Activated CD4-positive, alpha-beta memory T cell treated with anti-CD3 and anti-CD28 coated beads for 36 hours (primary cell): ENCODE data around the gene BCOR. TPM values are rescaled to one million over a fixed set of nuclear protein-coding genes. Genes with fewer than 3 reads are reported as not detected.

Experiments
- CTCF ChIA-PET: fragments of 350-600 bp; sonication (Branson Sonifier 250); formaldehyde crosslinking; loops from one replicate; lab custom pipeline; 2021; ENCODE audit warnings: antibody characterized with exemption, inconsistent platforms; lab: Charles Lee
- POLR2A ChIA-PET: fragments of 350-600 bp; sonication (Branson Sonifier 250); formaldehyde crosslinking; loops from one replicate; lab custom pipeline; 2021; ENCODE audit warnings: antibody characterized with exemption; lab: Charles Lee
- DNase-seq: peaks from one replicate; pipeline ENCODE4 v3.0.0-alpha.2; 2020
- H3K27ac Mint-ChIP-seq: one replicate; pipeline ENCODE4 v1.8.0; 2021; ENCODE audit warnings: mixed read lengths
- H3K27me3 Mint-ChIP-seq: one replicate; pipeline ENCODE4 v1.8.0; 2021; ENCODE audit warnings: mixed read lengths
- H3K36me3 Mint-ChIP-seq: one replicate; pipeline ENCODE4 v1.8.0; 2021; ENCODE audit warnings: mixed read lengths
- H3K4me1 Mint-ChIP-seq: one replicate; pipeline ENCODE4 v1.8.0; 2021; ENCODE audit warnings: low read depth, mixed read lengths
- H3K4me3 Mint-ChIP-seq: one replicate; pipeline ENCODE4 v1.8.0; 2021; ENCODE audit warnings: mild to moderate bottlenecking, mixed read lengths
- H3K9me3 Mint-ChIP-seq: one replicate; pipeline ENCODE4 v1.8.0; 2021; ENCODE audit warnings: mixed read lengths
- intact Hi-C: fragments of 100-400 bp; cut with micrococcal nuclease; formaldehyde crosslinking; loops from one replicate; pipeline ENCODE4 v1.15.1; 2023
- total RNA-seq, 2 experiments: library from RNA; stranded (reverse); gene quantifications; one replicate each; pipeline ENCODE4 v1.2.3, GENCODE V29; 2021

Gene BCOR
- total RNA-seq, 2 experiments from 2014 or later: 33.7 to 35.0 TPM

GRCh38 chrX:40047485-40047884, 50.3 kb downstream of the BCOR start:
- POLR2A ChIA-PET: no interaction called here
- CTCF ChIA-PET: no interaction called here
- Mint-ChIP-seq H3K36me3 (peaks cover 44% of the 10 kb centered on the region), H3K27me3 (no peaks in the 10 kb centered on the region), H3K4me1 (no peaks in the 10 kb centered on the region), H3K27ac (no peak overlapping the region), H3K4me3 (no peak overlapping the region), H3K9me3 (peaks cover 27% of the 10 kb centered on the region)
- DNase-seq: no peak
- intact Hi-C loops: no loop called here

GRCh38 chrX:40043895-40044294, 53.9 kb downstream of the BCOR start:
- intact Hi-C loops: no loop called here
- DNase-seq: no peak
- CTCF ChIA-PET: no interaction called here
- Mint-ChIP-seq H3K36me3 (peaks cover 11% of the 10 kb centered on the region), H3K4me3 (no peak overlapping the region), H3K27ac (no peak overlapping the region), H3K9me3 (peaks cover 6% of the 10 kb centered on the region), H3K27me3 (no peaks in the 10 kb centered on the region), H3K4me1 (peaks cover 19% of the 10 kb centered on the region)
- POLR2A ChIA-PET: no interaction called here

GRCh38 chrX:40041915-40042314, 55.8 kb downstream of the BCOR start:
- DNase-seq: peak; percentile 18
- Mint-ChIP-seq H3K27ac (no peak overlapping the region), H3K4me1 (peaks cover 19% of the 10 kb centered on the region), H3K9me3 (no peaks in the 10 kb centered on the region), H3K36me3 (no peaks in the 10 kb centered on the region), H3K27me3 (no peaks in the 10 kb centered on the region), H3K4me3 (no peak overlapping the region)
- ChIA-PET CTCF (interaction anchor here (0.6 kb wide), 1 partner anchor 399 kb away, joined by 3 read pairs; no protein-coding TSS in a partner anchor), POLR2A (no interaction called here)
- intact Hi-C loops: no loop called here

- Mint-ChIP-seq H3K27ac (no peak overlapping the region), H3K4me3 (no peak overlapping the region), H3K9me3 (no peaks in the 10 kb centered on the region), H3K36me3 (no peaks in the 10 kb centered on the region), H3K27me3 (no peaks in the 10 kb centered on the region), H3K4me1 (peaks cover 19% of the 10 kb centered on the region)
- peak; percentile 20 for DNase-seq
- intact Hi-C loops: no loop called here
- CTCF ChIA-PET: no interaction called here
- POLR2A ChIA-PET: no interaction called here
These were observed 56.9 kb downstream of the BCOR start for GRCh38 chrX:40040686-40041461.

- Mint-ChIP-seq H3K27me3 (no peaks in the 10 kb centered on the region), H3K36me3 (no peaks in the 10 kb centered on the region), H3K4me1 (peaks cover 19% of the 10 kb centered on the region), H3K9me3 (no peaks in the 10 kb centered on the region), H3K4me3 (no peak overlapping the region), H3K27ac (no peak overlapping the region)
- POLR2A ChIA-PET: no interaction called here
- intact Hi-C loops: no loop called here
- DNase-seq: no peak
- CTCF ChIA-PET: no interaction called here
These were observed 57.9 kb downstream of the BCOR start for GRCh38 chrX:40039887-40040286.

GRCh38 chrX:40037367-40037766, 60.4 kb downstream of the BCOR start:
- no peak for DNase-seq
- Mint-ChIP-seq H3K27ac (no peak overlapping the region), H3K9me3 (no peaks in the 10 kb centered on the region), H3K27me3 (no peaks in the 10 kb centered on the region), H3K36me3 (no peaks in the 10 kb centered on the region), H3K4me1 (peaks cover 19% of the 10 kb centered on the region), H3K4me3 (no peak overlapping the region)
- intact Hi-C loops: no loop called here
- CTCF ChIA-PET: no interaction called here
- POLR2A ChIA-PET: no interaction called here

- POLR2A ChIA-PET: no interaction called here
- H3K4me1 Mint-ChIP-seq: peaks cover 5% of the 10 kb centered on the region
- no peaks in the 10 kb centered on the region for H3K9me3 Mint-ChIP-seq
- CTCF ChIA-PET: no interaction called here
- H3K27me3 Mint-ChIP-seq: no peaks in the 10 kb centered on the region
- H3K36me3 Mint-ChIP-seq: no peaks in the 10 kb centered on the region
- intact Hi-C loops: no loop called here
- no peak overlapping the region for H3K27ac Mint-ChIP-seq
- H3K4me3 Mint-ChIP-seq: no peak overlapping the region
- no peak for DNase-seq
These were observed 62.0 kb downstream of the BCOR start for GRCh38 chrX:40035726-40036125.

GRCh38 chrX:40031911-40032310, 65.8 kb downstream of the BCOR start:
- DNase-seq: no peak
- no peaks in the 10 kb centered on the region for H3K4me1 Mint-ChIP-seq
- CTCF ChIA-PET: no interaction called here
- H3K4me3 Mint-ChIP-seq: no peak overlapping the region
- no peaks in the 10 kb centered on the region for H3K36me3 Mint-ChIP-seq
- no peaks in the 10 kb centered on the region for H3K27me3 Mint-ChIP-seq
- intact Hi-C loops: no loop called here
- no peak overlapping the region for H3K27ac Mint-ChIP-seq
- POLR2A ChIA-PET: no interaction called here
- H3K9me3 Mint-ChIP-seq: no peaks in the 10 kb centered on the region

GRCh38 chrX:40030205-40030604, 67.6 kb downstream of the BCOR start:
- POLR2A ChIA-PET: no interaction called here
- H3K9me3 Mint-ChIP-seq: no peaks in the 10 kb centered on the region
- intact Hi-C loops: no loop called here
- no peaks in the 10 kb centered on the region for H3K27me3 Mint-ChIP-seq
- no peak overlapping the region for H3K4me3 Mint-ChIP-seq
- H3K4me1 Mint-ChIP-seq: no peaks in the 10 kb centered on the region
- no peak for DNase-seq
- no peak overlapping the region for H3K27ac Mint-ChIP-seq
- CTCF ChIA-PET: no interaction called here
- no peaks in the 10 kb centered on the region for H3K36me3 Mint-ChIP-seq

- Mint-ChIP-seq H3K36me3 (no peaks in the 10 kb centered on the region), H3K4me3 (no peak overlapping the region), H3K27me3 (no peaks in the 10 kb centered on the region), H3K9me3 (no peaks in the 10 kb centered on the region), H3K4me1 (peaks cover 13% of the 10 kb centered on the region), H3K27ac (peak overlapping the region; percentile 51)
- no peak for DNase-seq
- ChIA-PET CTCF (interaction anchor here (0.9 to 1.5 kb wide), 3 partner anchors 145 to 208 kb away, joined by 3 to 4 read pairs (median 3); no protein-coding TSS in a partner anchor), POLR2A (interaction anchor here (0.6 to 2.0 kb wide), 4 partner anchors 10 to 162 kb away, joined by 3 to 10 read pairs (median 3); no protein-coding TSS in a partner anchor)
- intact Hi-C loops: loop anchor here (5.0 kb wide), 1 partner anchor 45 kb away; no protein-coding TSS in a partner anchor
These were observed 75.3 kb downstream of the BCOR start for GRCh38 chrX:40022421-40022820.

GRCh38 chrX:40021647-40022046, 76.1 kb downstream of the BCOR start:
- peaks cover 1% of the 10 kb centered on the region for H3K9me3 Mint-ChIP-seq
- DNase-seq: no peak
- CTCF ChIA-PET: interaction anchor here (0.9 to 1.5 kb wide), 3 partner anchors 146 to 208 kb away, joined by 3 to 4 read pairs (median 3); no protein-coding TSS in a partner anchor
- H3K4me1 Mint-ChIP-seq: peaks cover 13% of the 10 kb centered on the region
- no peak overlapping the region for H3K27ac Mint-ChIP-seq
- no peaks in the 10 kb centered on the region for H3K27me3 Mint-ChIP-seq
- H3K4me3 Mint-ChIP-seq: no peak overlapping the region
- intact Hi-C loops: loop anchor here (5.0 kb wide), 1 partner anchor 46 kb away; no protein-coding TSS in a partner anchor
- H3K36me3 Mint-ChIP-seq: no peaks in the 10 kb centered on the region
- POLR2A ChIA-PET: interaction anchor here (0.6 to 2.0 kb wide), 3 partner anchors 56 to 162 kb away, joined by 3 to 10 read pairs (median 3); no protein-coding TSS in a partner anchor

- Mint-ChIP-seq H3K27me3 (no peaks in the 10 kb centered on the region), H3K27ac (no peak overlapping the region), H3K36me3 (no peaks in the 10 kb centered on the region), H3K4me3 (no peak overlapping the region), H3K4me1 (peaks cover 13% of the 10 kb centered on the region), H3K9me3 (peaks cover 7% of the 10 kb centered on the region)
- POLR2A ChIA-PET: no interaction called here
- intact Hi-C loops: no loop called here
- CTCF ChIA-PET: no interaction called here
- no peak for DNase-seq
These were observed 78.2 kb downstream of the BCOR start for GRCh38 chrX:40019541-40019940.
